Gastroesophageal sphincter (tissue), 3 donors: ENCODE measurements around the gene ANKRD29.

Experiments
- CTCF ChIP-seq, 4 experiments: fragments of 200-600 bp in 2 of 4; fragments of 450-650 bp in 2 of 4; sonication (generic) in 1 of 4; IDR thresholded peaks; one replicate each; pipeline ENCODE4 v1.5.1; 2017 to 2019; ENCODE audit warnings: antibody characterized with exemption in 4 of 4, mild to moderate bottlenecking in 2 of 4, moderate library complexity in 2 of 4
- EP300 ChIP-seq: sonication (generic); formaldehyde crosslinking; IDR thresholded peaks from one replicate; pipeline ENCODE4 v1.6.1; 2017; ENCODE audit warnings: antibody characterized with exemption, mild to moderate bottlenecking
- POLR2A ChIP-seq, 2 donors: fragments of 450-650 bp; IDR thresholded peaks; one replicate each; pipeline ENCODE4 v1.6.1; 2017; ENCODE audit warnings: antibody characterized with exemption in 2 of 2, mild to moderate bottlenecking in 2 of 2, moderate library complexity in 1 of 2
- POLR2AphosphoS5 ChIP-seq: sonication (generic); formaldehyde crosslinking; IDR thresholded peaks from one replicate; pipeline ENCODE4 v1.6.1; 2017; ENCODE audit warnings: antibody characterized with exemption

DNA sequence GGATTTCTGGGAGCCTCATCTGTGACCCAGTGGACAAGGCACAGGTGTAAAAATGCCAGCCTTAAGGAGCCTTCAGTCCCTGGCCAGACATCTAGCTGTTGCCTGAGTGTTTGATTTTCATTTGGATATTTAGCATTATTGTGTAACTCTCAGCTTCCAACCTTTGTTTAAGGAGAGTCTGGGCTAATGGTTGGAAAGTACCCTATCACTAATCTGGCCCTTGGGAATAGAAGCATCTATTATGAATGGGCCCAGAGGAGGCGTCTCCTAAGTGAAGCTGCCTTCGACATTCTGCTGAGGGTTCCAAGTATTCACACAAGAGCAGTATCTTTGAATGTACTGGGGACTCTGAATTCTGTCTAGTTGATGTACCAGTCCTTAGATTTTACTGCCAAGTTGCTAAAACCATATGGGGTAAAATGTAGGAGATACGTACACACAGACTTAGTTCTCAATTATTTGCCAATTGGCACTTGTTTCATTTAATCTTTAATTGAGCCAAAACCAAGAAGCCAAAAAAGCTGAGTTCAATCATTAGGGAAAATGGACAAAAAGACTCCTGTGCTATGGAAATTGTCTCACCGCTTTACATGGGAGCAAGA, 7.2 kb upstream of the ANKRD29 start:
- TF ChIP-seq POLR2AphosphoS5 = no peak
- TF ChIP-seq EP300 = no peak
- no peak for TF ChIP-seq POLR2A (IDR thresholded peaks at IDR 0.05)
- TF ChIP-seq CTCF (IDR thresholded peaks at IDR 0.05) = no peak
